RKO (cell line): ENCODE data around the gene THOC6.

Experiments
- DNase-seq: peaks from one replicate; pipeline ENCODE4 v3.0.0-alpha.2; 2016; ENCODE audit warnings: low spot score

The THOC6 gene

GRCh38 chr16:2991566-2992261 lies 32.1 kb upstream of the THOC6 start:
- DNase-seq, result no peak

GRCh38 chr16:2992383-2993081 lies 31.3 kb upstream of the THOC6 start:
- DNase-seq, result no peak

GRCh38 chr16:2996298-2996697 lies 27.5 kb upstream of the THOC6 start:
- DNase-seq, result no peak

- DNase-seq, result no peak
Measured at GRCh38 chr16:2999929-3000328, 23.9 kb upstream of the THOC6 start.

GRCh38 chr16:3000540-3000939 lies 23.3 kb upstream of the THOC6 start:
- no peak for DNase-seq

- DNase-seq, result no peak
Measured at GRCh38 chr16:3001316-3001715, 22.5 kb upstream of the THOC6 start.

- peak; percentile 99 for DNase-seq
Measured at GRCh38 chr16:3003582-3004270, 20.1 kb upstream of the THOC6 start.

GRCh38 chr16:3004319-3004718 lies 19.5 kb upstream of the THOC6 start:
- DNase-seq, result peak; percentile 41

- peak; percentile 51 for DNase-seq
Measured at GRCh38 chr16:3004781-3005284, 19.0 kb upstream of the THOC6 start.

GRCh38 chr16:3007059-3007956 lies 16.5 kb upstream of the THOC6 start:
- no peak for DNase-seq

GRCh38 chr16:3007957-3008689 lies 15.7 kb upstream of the THOC6 start:
- DNase-seq, result no peak

- no peak for DNase-seq
Measured at GRCh38 chr16:3008690-3009037, 15.2 kb upstream of the THOC6 start.

- no peak for DNase-seq
Measured at GRCh38 chr16:3009568-3010390, 14.1 kb upstream of the THOC6 start.

- DNase-seq, result no peak
Measured at GRCh38 chr16:3010510-3010909, 13.3 kb upstream of the THOC6 start.

GRCh38 chr16:3012246-3012645 lies 11.6 kb upstream of the THOC6 start:
- DNase-seq, result no peak

GRCh38 chr16:3012828-3013420 lies 10.9 kb upstream of the THOC6 start, which contains the start of gene CLDN9:
CLDN9 (plus strand) TSS chr16:3012923; CDS start chr16:3013363, 440 bp downstream.
- no peak for DNase-seq

- no peak for DNase-seq
Measured at GRCh38 chr16:3013491-3013951, 10.3 kb upstream of the THOC6 start.

- no peak for DNase-seq
Measured at GRCh38 chr16:3013998-3014690, 9.7 kb upstream of the THOC6 start.

- DNase-seq, result no peak
Measured at GRCh38 chr16:3014971-3015370, 8.9 kb upstream of the THOC6 start.
